CD14-positive monocyte (primary cell): ENCODE measurements around the gene CALY. TPM values are rescaled to one million over a fixed set of nuclear protein-coding genes. Genes with fewer than 3 reads are reported as not detected.
A peak's percentile ranks its signal among the peaks of the same experiment; 100 is the strongest.

Experiments used
- DNase-seq, 3 donors: peaks; one replicate each; pipeline ENCODE4 v3.0.0-alpha.2; 2011 to 2022
- H2AFZ ChIP-seq: 2 replicates; pipeline ENCODE4 v1.6.0; 2012; ENCODE audit warnings: mild to moderate bottlenecking, low read depth, low read length, inconsistent platforms; ENCODE audit not compliant: insufficient read depth, poor library complexity, severe bottlenecking
- H3K27ac ChIP-seq, 2 donors: 1 replicate in 1 of 2; 2 replicates in 1 of 2; pipeline ENCODE4 v1.5.1; 2012 to 2013; ENCODE audit warnings: low read length in 2 of 2, control low read depth in 1 of 2, inconsistent platforms in 1 of 2, low read depth in 1 of 2, mild to moderate bottlenecking in 1 of 2
- H3K27me3 ChIP-seq, 2 donors: one replicate each; pipeline versions ENCODE4 v1.6.0 to v1.6.1; 2011 to 2013; ENCODE audit warnings: low read length in 2 of 2; ENCODE audit not compliant: control insufficient read depth in 2 of 2, insufficient read depth in 2 of 2
- H3K36me3 ChIP-seq, 2 donors: replicated peaks in 1 of 2; 1 replicate in 1 of 2; 2 replicates in 1 of 2; pipeline versions ENCODE4 v1.5.1 to v1.6.1; 2012 to 2013; ENCODE audit warnings: low read length in 2 of 2, control low read depth in 1 of 2, inconsistent platforms in 1 of 2, mild to moderate bottlenecking in 1 of 2; ENCODE audit not compliant: insufficient read depth in 2 of 2, control insufficient read depth in 1 of 2
- H3K4me1 ChIP-seq, 2 donors: 1 replicate in 1 of 2; 2 replicates in 1 of 2; pipeline versions ENCODE4 v1.5.1 to v1.6.1; 2012 to 2013; ENCODE audit warnings: low read length in 2 of 2, control low read depth in 1 of 2, inconsistent platforms in 1 of 2, mild to moderate bottlenecking in 1 of 2, moderate library complexity in 1 of 2; ENCODE audit not compliant: insufficient read depth in 2 of 2, control insufficient read depth in 1 of 2
- H3K4me2 ChIP-seq: replicated peaks from 2 replicates; pipeline ENCODE3; 2012; ENCODE audit warnings: low read length, moderate library complexity, mild to moderate bottlenecking; ENCODE audit not compliant: poor library complexity, severe bottlenecking; ENCODE audit errors: extremely low read depth
- H3K4me3 ChIP-seq, 3 experiments: fragments of 200-600 bp in 1 of 3; sonication (generic) in 1 of 3; replicated peaks in 1 of 3; 1 replicate in 2 of 3; 2 replicates in 1 of 3; pipeline ENCODE4 v1.5.1; 2011 to 2013; ENCODE audit warnings: low read length in 3 of 3, mild to moderate bottlenecking in 3 of 3, control low read depth in 2 of 3, low read depth in 2 of 3, inconsistent platforms in 1 of 3, moderate library complexity in 1 of 3
- H3K79me2 ChIP-seq: 2 replicates; pipeline ENCODE4 v1.6.0; 2012; ENCODE audit warnings: mild to moderate bottlenecking, control low read depth, inconsistent platforms, low read length, moderate library complexity; ENCODE audit not compliant: insufficient read depth
- H3K9ac ChIP-seq: 2 replicates; pipeline ENCODE4 v1.6.0; 2017; ENCODE audit warnings: low read length, mild to moderate bottlenecking; ENCODE audit not compliant: insufficient read depth, poor library complexity, severe bottlenecking
- H3K9me3 ChIP-seq, 2 donors: replicated peaks in 1 of 2; 1 replicate in 1 of 2; 2 replicates in 1 of 2; pipeline versions ENCODE4 v1.5.1 to v1.6.1; 2012 to 2013; ENCODE audit warnings: low read length in 2 of 2, control low read depth in 1 of 2; ENCODE audit not compliant: control insufficient read depth in 1 of 2, insufficient read depth in 1 of 2
- H4K20me1 ChIP-seq: 2 replicates; pipeline ENCODE4 v1.6.0; 2012; ENCODE audit warnings: mild to moderate bottlenecking, low read length, control low read depth, moderate library complexity; ENCODE audit not compliant: insufficient read depth
- H3K27ac Mint-ChIP-seq, 7 donors: one replicate each; pipeline ENCODE4 v1.8.0; 2020; ENCODE audit warnings: mild to moderate bottlenecking in 7 of 7, mixed read lengths in 7 of 7, moderate library complexity in 6 of 7, inconsistent platforms in 2 of 7
- H3K27me3 Mint-ChIP-seq, 3 donors: one replicate each; pipeline ENCODE4 v1.8.0; 2021 to 2022; ENCODE audit warnings: low read depth in 3 of 3, mild to moderate bottlenecking in 3 of 3, mixed read lengths in 3 of 3, moderate library complexity in 3 of 3, inconsistent platforms in 1 of 3
- H3K36me3 Mint-ChIP-seq, 2 donors: one replicate each; pipeline ENCODE4 v1.8.0; 2020; ENCODE audit warnings: mixed read lengths in 2 of 2, inconsistent platforms in 1 of 2, mild to moderate bottlenecking in 1 of 2
- H3K4me1 Mint-ChIP-seq: one replicate; pipeline ENCODE4 v1.8.0; 2020; ENCODE audit warnings: mild to moderate bottlenecking, mixed read lengths
- H3K4me3 Mint-ChIP-seq, 2 donors: one replicate each; pipeline ENCODE4 v1.8.0; 2020; ENCODE audit warnings: mild to moderate bottlenecking in 2 of 2, mixed read lengths in 2 of 2, moderate library complexity in 1 of 2
- H3K9me3 Mint-ChIP-seq, 7 donors: one replicate each; pipeline ENCODE4 v1.8.0; 2020 to 2022; ENCODE audit warnings: mixed read lengths in 7 of 7, mild to moderate bottlenecking in 6 of 7, moderate library complexity in 6 of 7, inconsistent platforms in 2 of 7
- CTCF ChIP-seq: fragments of 200-600 bp; IDR thresholded peaks from one replicate; pipeline ENCODE4 v1.8.0; 2022; ENCODE audit warnings: antibody characterized with exemption, mild to moderate bottlenecking
- WGBS: methylation state at CpG from one replicate; pipeline ENCODE4 v1.1.5; 2013; ENCODE audit warnings: missing lambda C conversion rate; ENCODE audit not compliant: insufficient coverage; 5-methylcytosine and 5-hydroxymethylcytosine counted together
- intact Hi-C, 2 donors: fragments of 100-400 bp; cut with micrococcal nuclease; formaldehyde crosslinking; loops; one replicate each; pipeline versions ENCODE4 v1.15.0 to v1.15.1; 2023
- polyA plus RNA-seq, 3 donors: library from polyadenylated mRNA; depleted of rRNA in 1 of 3; unstranded in 2 of 3; stranded (reverse) in 1 of 3; fragments of 300-500 nt in 2 of 3; fragments of >200 nt in 1 of 3; fragmentation: Illumina TruSeq in 2 of 3; gene quantifications; 1 replicate in 2 of 3; 2 replicates in 1 of 3; pipeline ENCODE4 v1.2.3, GENCODE V29; 2012 to 2021

The CALY gene
- polyA plus RNA-seq, 3 donors: not detected

DNA sequence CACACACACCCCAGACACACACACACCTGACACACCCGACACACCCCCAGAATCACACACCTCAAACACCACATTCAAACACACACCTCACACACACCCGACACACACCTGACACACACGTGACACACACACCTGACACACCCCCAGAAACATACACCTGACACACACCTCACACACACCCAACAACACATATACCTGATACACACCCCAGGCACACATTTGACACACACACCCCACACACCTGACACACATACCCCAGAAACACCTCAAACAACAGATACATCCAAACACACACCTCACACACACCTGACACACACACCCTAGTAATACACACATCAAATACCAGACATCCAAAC, 652 bp upstream of the CALY start:
- TF ChIP-seq CTCF: no peak
- Histone ChIP-seq H3K9ac (no peak overlapping the region), H3K9me3 (peaks cover 5 to 29% of the 10 kb centered on the region in 2 donors), H2AFZ (no peak overlapping the region), H3K36me3 (no peaks in the 10 kb centered on the region), H4K20me1 (no peaks in the 10 kb centered on the region), H3K27me3 (peaks cover 9 to 52% of the 10 kb centered on the region in 2 donors), H3K4me1 (peaks cover 7 to 12% of the 10 kb centered on the region in 2 donors), H3K4me2 (no peak overlapping the region), H3K27ac (no peak overlapping the region), H3K4me3 (no peak overlapping the region), H3K79me2 (no peaks in the 10 kb centered on the region)
- peaks cover 7% of the 10 kb centered on the region for H3K4me1 Mint-ChIP-seq
- H3K36me3 Mint-ChIP-seq: no peaks in the 10 kb centered on the region
- H3K27me3 Mint-ChIP-seq: peaks cover 25 to 39% (median 36%) of the 10 kb centered on the region in 3 donors
- intact Hi-C loops: no loop called here
- WGBS: 86% methylated on average over 3 of the region's 3 CpGs
- no peak overlapping the region for H3K27ac Mint-ChIP-seq
- peaks cover 0 to 16% (median 8%) of the 10 kb centered on the region in 7 donors for H3K9me3 Mint-ChIP-seq
- no peak overlapping the region for H3K4me3 Mint-ChIP-seq
- no peak for DNase-seq

DNA sequence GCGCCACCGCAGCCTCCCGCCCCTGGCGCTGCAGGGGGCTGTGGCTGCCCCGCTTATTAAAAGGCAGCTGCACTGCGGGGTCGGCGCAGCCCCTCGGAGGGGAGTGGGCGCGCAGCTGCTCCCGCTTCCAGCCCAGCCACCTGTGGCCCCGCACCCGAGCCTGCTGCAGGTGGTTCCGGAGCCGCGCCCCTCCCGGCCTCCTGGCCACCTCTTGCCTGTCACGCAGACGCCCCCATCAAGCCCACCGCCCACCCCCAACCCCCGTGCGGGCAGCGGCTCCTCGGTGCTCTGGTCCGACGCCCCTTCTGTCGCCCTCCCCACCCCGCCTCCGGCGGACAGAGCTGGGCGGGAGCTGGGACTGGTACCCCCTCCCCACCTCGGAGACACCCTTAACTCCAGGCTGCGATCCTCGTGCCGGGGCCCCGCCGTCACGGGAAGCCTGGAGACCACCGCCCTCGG, 549 bp downstream of the CALY start:
- Histone ChIP-seq H3K9me3 (peaks cover 5 to 33% of the 10 kb centered on the region in 2 donors), H4K20me1 (no peaks in the 10 kb centered on the region), H3K9ac (no peak overlapping the region), H3K4me2 (peak overlapping the region; percentile 48), H3K4me3 (peak overlapping the region in 1 of 3 experiments; percentile 44), H3K79me2 (no peaks in the 10 kb centered on the region), H3K4me1 (peaks cover 7 to 12% of the 10 kb centered on the region in 2 donors), H3K36me3 (no peaks in the 10 kb centered on the region), H3K27me3 (peaks cover 11 to 58% of the 10 kb centered on the region in 2 donors), H2AFZ (no peak overlapping the region), H3K27ac (no peak overlapping the region)
- Mint-ChIP-seq H3K4me1 (peaks cover 7% of the 10 kb centered on the region), H3K27me3 (peaks cover 28 to 43% (median 38%) of the 10 kb centered on the region in 3 donors), H3K4me3 (no peak overlapping the region), H3K36me3 (no peaks in the 10 kb centered on the region), H3K9me3 (peaks cover 0 to 18% (median 8%) of the 10 kb centered on the region in 7 donors), H3K27ac (no peak overlapping the region)
- intact Hi-C loops: no loop called here
- 9% methylated on average over 34 of the region's 41 CpGs for WGBS
- DNase-seq: no peak
- TF ChIP-seq CTCF: no peak
